ENCODE measurements around the gene HIVEP2. TPM values are rescaled to one million over a fixed set of nuclear protein-coding genes. Genes with fewer than 3 reads are reported as not detected.

Gene HIVEP2
- polyA plus RNA-seq, 1 donor from 2014 or later = 5.9 TPM

GRCh38 chr6:142846883-142847287, 98.1 kb downstream of the HIVEP2 start:
- Mint-ChIP-seq H3K36me3 (peaks cover 4% of the 10 kb centered on the region), H3K4me3 (peak overlapping the region; percentile 41 to 83 (median 60)), H3K27ac (peak overlapping the region; percentile 72 to 98 (median 92)), H3K4me1 (peaks cover 67 to 84% (median 78%) of the 10 kb centered on the region in 3 donors), H3K27me3 (no peaks in the 10 kb centered on the region), H3K9me3 (no peaks in the 10 kb centered on the region)

- H3K4me3 Mint-ChIP-seq = peak overlapping the region; percentile 41 to 83 (median 78)
- H3K9me3 Mint-ChIP-seq = no peaks in the 10 kb centered on the region
- peaks cover 71 to 83% (median 80%) of the 10 kb centered on the region in 3 donors for H3K4me1 Mint-ChIP-seq
- H3K27me3 Mint-ChIP-seq = no peaks in the 10 kb centered on the region
- H3K36me3 Mint-ChIP-seq = peaks cover 4% of the 10 kb centered on the region
- H3K27ac Mint-ChIP-seq = peak overlapping the region; percentile 72 to 98 (median 92)
These were observed 98.5 kb downstream of the HIVEP2 start for GRCh38 chr6:142846459-142846831.

- peak overlapping the region; percentile 72 to 98 (median 92) for H3K27ac Mint-ChIP-seq
- no peaks in the 10 kb centered on the region for H3K9me3 Mint-ChIP-seq
- H3K4me1 Mint-ChIP-seq = peaks cover 65 to 78% (median 74%) of the 10 kb centered on the region in 3 donors
- H3K4me3 Mint-ChIP-seq = peak overlapping the region; percentile 74 to 93 (median 81)
- H3K27me3 Mint-ChIP-seq = no peaks in the 10 kb centered on the region
- H3K36me3 Mint-ChIP-seq = peaks cover 4% of the 10 kb centered on the region
These were observed 99.1 kb downstream of the HIVEP2 start for GRCh38 chr6:142845624-142846458.

- Mint-ChIP-seq H3K4me3 (peak overlapping the region; percentile 74 to 93 (median 81)), H3K27ac (peak overlapping the region; percentile 72 to 98 (median 92)), H3K9me3 (no peaks in the 10 kb centered on the region), H3K36me3 (peaks cover 3% of the 10 kb centered on the region), H3K27me3 (no peaks in the 10 kb centered on the region), H3K4me1 (peaks cover 59 to 73% (median 67%) of the 10 kb centered on the region in 3 donors)
These were observed 99.8 kb downstream of the HIVEP2 start for GRCh38 chr6:142845143-142845571.

GRCh38 chr6:142844065-142844755, 100.8 kb downstream of the HIVEP2 start:
- H3K27ac Mint-ChIP-seq = peak overlapping the region; percentile 72 to 98 (median 92)
- H3K27me3 Mint-ChIP-seq = no peaks in the 10 kb centered on the region

GRCh38 chr6:142843361-142843760, 101.6 kb downstream of the HIVEP2 start:
- peaks cover 2% of the 10 kb centered on the region for H3K36me3 Mint-ChIP-seq
- H3K4me1 Mint-ChIP-seq = peaks cover 68 to 72% (median 72%) of the 10 kb centered on the region in 3 donors
- no peaks in the 10 kb centered on the region for H3K9me3 Mint-ChIP-seq
- H3K27ac Mint-ChIP-seq = peak overlapping the region; percentile 72 to 98 (median 96)
- no peaks in the 10 kb centered on the region for H3K27me3 Mint-ChIP-seq
- H3K4me3 Mint-ChIP-seq = peak overlapping the region; percentile 76 to 91 (median 84)

More at GRCh38 chr6:142844065-142844755, 100.8 kb downstream of the HIVEP2 start:
- H3K4me1 Mint-ChIP-seq = peaks cover 66 to 73% (median 72%) of the 10 kb centered on the region in 3 donors
- peaks cover 2% of the 10 kb centered on the region for H3K36me3 Mint-ChIP-seq
- peak overlapping the region; percentile 74 to 93 (median 81) for H3K4me3 Mint-ChIP-seq
- H3K9me3 Mint-ChIP-seq = no peaks in the 10 kb centered on the region

- Mint-ChIP-seq H3K27ac (peak overlapping the region; percentile 72 to 98 (median 96)), H3K9me3 (no peaks in the 10 kb centered on the region), H3K27me3 (no peaks in the 10 kb centered on the region), H3K4me3 (peak overlapping the region; percentile 76 to 91 (median 84)), H3K4me1 (peaks cover 67 to 73% (median 73%) of the 10 kb centered on the region in 3 donors), H3K36me3 (peaks cover 2% of the 10 kb centered on the region)
These were observed 102.3 kb downstream of the HIVEP2 start for GRCh38 chr6:142842418-142843261.

- no peaks in the 10 kb centered on the region for H3K9me3 Mint-ChIP-seq
- H3K27me3 Mint-ChIP-seq = no peaks in the 10 kb centered on the region
- H3K27ac Mint-ChIP-seq = peak overlapping the region; percentile 72 to 98 (median 96)
- peaks cover 2% of the 10 kb centered on the region for H3K36me3 Mint-ChIP-seq
- H3K4me1 Mint-ChIP-seq = peaks cover 66 to 76% (median 70%) of the 10 kb centered on the region in 3 donors
- H3K4me3 Mint-ChIP-seq = peak overlapping the region; percentile 75 to 91 (median 80)
These were observed 103.1 kb downstream of the HIVEP2 start for GRCh38 chr6:142841915-142842314.

- Mint-ChIP-seq H3K4me3 (peak overlapping the region; percentile 39 to 92 (median 81)), H3K36me3 (peaks cover 6% of the 10 kb centered on the region), H3K27ac (peak overlapping the region; percentile 59 to 89 (median 83)), H3K27me3 (no peaks in the 10 kb centered on the region), H3K4me1 (peaks cover 51 to 57% (median 53%) of the 10 kb centered on the region in 3 donors), H3K9me3 (no peaks in the 10 kb centered on the region)
These were observed 105.3 kb downstream of the HIVEP2 start for GRCh38 chr6:142839686-142840040.

- peaks cover 45 to 53% (median 47%) of the 10 kb centered on the region in 3 donors for H3K4me1 Mint-ChIP-seq
These were observed 105.9 kb downstream of the HIVEP2 start for GRCh38 chr6:142838821-142839685.

GRCh38 chr6:142835787-142836535, 109.0 kb downstream of the HIVEP2 start:
- peaks cover 10% of the 10 kb centered on the region for H3K36me3 Mint-ChIP-seq
- H3K27ac Mint-ChIP-seq = peak overlapping the region in 1 of 3 donors; percentile 35
- H3K4me3 Mint-ChIP-seq = peak overlapping the region in 1 of 4 donors; percentile 4
- peaks cover 41 to 49% (median 42%) of the 10 kb centered on the region in 3 donors for H3K4me1 Mint-ChIP-seq
- no peaks in the 10 kb centered on the region for H3K27me3 Mint-ChIP-seq
- H3K9me3 Mint-ChIP-seq = no peaks in the 10 kb centered on the region

More at GRCh38 chr6:142838821-142839685, 105.9 kb downstream of the HIVEP2 start:
- H3K27ac Mint-ChIP-seq = peak overlapping the region; percentile 59 to 89 (median 83)
- peak overlapping the region; percentile 39 to 92 (median 81) for H3K4me3 Mint-ChIP-seq
- H3K36me3 Mint-ChIP-seq = peaks cover 6% of the 10 kb centered on the region
- no peaks in the 10 kb centered on the region for H3K9me3 Mint-ChIP-seq
- H3K27me3 Mint-ChIP-seq = no peaks in the 10 kb centered on the region

GRCh38 chr6:142834853-142835252, 110.1 kb downstream of the HIVEP2 start:
- H3K4me1 Mint-ChIP-seq = peaks cover 39 to 52% (median 48%) of the 10 kb centered on the region in 3 donors
- H3K36me3 Mint-ChIP-seq = peaks cover 9% of the 10 kb centered on the region
- H3K4me3 Mint-ChIP-seq = no peak overlapping the region
- no peaks in the 10 kb centered on the region for H3K9me3 Mint-ChIP-seq
- H3K27me3 Mint-ChIP-seq = no peaks in the 10 kb centered on the region
- H3K27ac Mint-ChIP-seq = no peak overlapping the region

GRCh38 chr6:142833798-142834197, 111.2 kb downstream of the HIVEP2 start:
- Mint-ChIP-seq H3K4me1 (peaks cover 31 to 46% (median 39%) of the 10 kb centered on the region in 3 donors), H3K27me3 (no peaks in the 10 kb centered on the region), H3K36me3 (peaks cover 8% of the 10 kb centered on the region), H3K27ac (peak overlapping the region in 1 of 3 donors; percentile 2), H3K4me3 (no peak overlapping the region), H3K9me3 (no peaks in the 10 kb centered on the region)

Data from IgD-negative memory B cell (primary cell).